Activated CD4-positive, alpha-beta T cell treated with anti-CD3 and anti-CD28 coated beads for 36 hours (primary cell): ENCODE data around the gene CYTIP. TPM values are rescaled to one million over a fixed set of nuclear protein-coding genes. Genes with fewer than 3 reads are reported as not detected.

Experiments
- ATAC-seq: fragments of 200-7000 bp; cut with Tn5 transposase; one replicate; pipeline ENCODE4 v1.10.0; 2021; ENCODE audit warnings: mild to moderate bottlenecking, moderate library complexity
- CTCF ChIA-PET: fragments of 350-600 bp; sonication (Branson Sonifier 250); formaldehyde crosslinking; loops from one replicate; lab custom pipeline; 2021; ENCODE audit warnings: antibody characterized with exemption; lab: Charles Lee
- POLR2A ChIA-PET: fragments of 350-600 bp; sonication (Branson Sonifier 250); formaldehyde crosslinking; loops from one replicate; lab custom pipeline; 2021; ENCODE audit warnings: antibody characterized with exemption, inconsistent platforms; lab: Charles Lee
- DNase-seq: peaks from one replicate; pipeline ENCODE4 v3.0.0-alpha.2; 2020
- H3K27ac Mint-ChIP-seq: one replicate; pipeline ENCODE4 v1.8.0; 2021; ENCODE audit warnings: mixed read lengths
- H3K27me3 Mint-ChIP-seq: one replicate; pipeline ENCODE4 v1.8.0; 2021; ENCODE audit warnings: mixed read lengths
- H3K36me3 Mint-ChIP-seq: one replicate; pipeline ENCODE4 v1.8.0; 2021; ENCODE audit warnings: low read depth, mixed read lengths
- H3K4me1 Mint-ChIP-seq: one replicate; pipeline ENCODE4 v1.8.0; 2021; ENCODE audit warnings: mixed read lengths
- H3K4me3 Mint-ChIP-seq: one replicate; pipeline ENCODE4 v1.8.0; 2021; ENCODE audit warnings: mild to moderate bottlenecking, moderate library complexity, mixed read lengths
- H3K9me3 Mint-ChIP-seq: one replicate; pipeline ENCODE4 v1.8.0; 2021; ENCODE audit warnings: low read depth, mixed read lengths
- intact Hi-C, 2 experiments: fragments of 100-400 bp; cut with DNase I in 1 of 2; cut with micrococcal nuclease in 1 of 2; formaldehyde crosslinking; loops; one replicate each; pipeline versions ENCODE4 v1.14.2 to v1.15.1; 2022 to 2024; cut with DNase I, micrococcal nuclease
- total RNA-seq, 2 experiments: library from RNA; stranded (reverse); gene quantifications; one replicate each; pipeline ENCODE4 v1.2.3, GENCODE V29; 2021

CYTIP gene
- total RNA-seq, 2 experiments from 2014 or later: 470 to 536 TPM

DNA sequence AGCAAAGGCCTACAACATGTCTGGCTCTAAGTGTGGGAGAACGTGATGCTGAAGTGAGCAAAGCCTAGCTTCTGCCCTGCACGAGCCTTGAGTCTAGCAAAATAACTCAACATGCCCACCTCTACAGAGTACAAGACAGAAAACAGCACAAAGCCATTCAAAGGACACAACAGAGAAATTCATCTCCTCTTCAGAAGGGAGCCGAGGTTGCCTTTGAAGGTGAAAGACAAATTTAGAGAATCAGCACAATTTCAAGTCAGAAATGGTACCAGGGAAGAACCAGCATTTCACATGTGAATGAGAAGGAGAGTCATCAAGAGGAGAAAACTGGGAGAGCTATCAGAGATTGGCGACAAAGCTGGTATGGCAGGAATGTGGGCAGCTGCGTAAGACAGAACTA is 21.7 kb upstream of the CYTIP start:
- ChIA-PET POLR2A (interaction anchor here (1.5 to 1.9 kb wide), 4 partner anchors 12 to 45 kb away, joined by 3 to 21 read pairs (median 10); partner anchors contain the start of gene CYTIP), CTCF (interaction anchor here (0.6 to 4.0 kb wide), 9 partner anchors 9 to 159 kb away, joined by 3 to 20 read pairs (median 6); no protein-coding TSS in a partner anchor)
- intact Hi-C loops: loop anchor here in 1 of 2 experiments (5.0 kb wide), 2 partner anchors 33 to 432 kb away; no protein-coding TSS in a partner anchor

GRCh38 chr2:157463002-157463401 is 19.1 kb upstream of the CYTIP start:
- Mint-ChIP-seq H3K4me1 (peaks cover 94% of the 10 kb centered on the region), H3K4me3 (no peak overlapping the region), H3K9me3 (peaks cover 4% of the 10 kb centered on the region), H3K27me3 (no peaks in the 10 kb centered on the region), H3K36me3 (peaks cover 48% of the 10 kb centered on the region), H3K27ac (peak overlapping the region; percentile 94)
- intact Hi-C loops: loop anchor here in 1 of 2 experiments (1.0 kb wide), 1 partner anchor 10 kb away; no protein-coding TSS in a partner anchor
- ATAC-seq (no peak), DNase-seq (no peak)
- POLR2A ChIA-PET: interaction anchor here (0.6 to 0.8 kb wide), 2 partner anchors 15 to 30 kb away, joined by 3 read pairs; no protein-coding TSS in a partner anchor
- CTCF ChIA-PET: interaction anchor here (0.9 to 5.3 kb wide), 6 partner anchors 9 to 28 kb away, joined by 3 to 31 read pairs (median 4); partner anchors contain the start of gene CYTIP

More for the DNA sequence above, 21.7 kb upstream of the CYTIP start:
- Mint-ChIP-seq H3K36me3 (peaks cover 47% of the 10 kb centered on the region), H3K27ac (peak overlapping the region; percentile 94), H3K4me1 (peaks cover 98% of the 10 kb centered on the region), H3K27me3 (no peaks in the 10 kb centered on the region), H3K4me3 (no peak overlapping the region), H3K9me3 (peaks cover 4% of the 10 kb centered on the region)
- DNase-seq (no peak), ATAC-seq (no peak)

DNA sequence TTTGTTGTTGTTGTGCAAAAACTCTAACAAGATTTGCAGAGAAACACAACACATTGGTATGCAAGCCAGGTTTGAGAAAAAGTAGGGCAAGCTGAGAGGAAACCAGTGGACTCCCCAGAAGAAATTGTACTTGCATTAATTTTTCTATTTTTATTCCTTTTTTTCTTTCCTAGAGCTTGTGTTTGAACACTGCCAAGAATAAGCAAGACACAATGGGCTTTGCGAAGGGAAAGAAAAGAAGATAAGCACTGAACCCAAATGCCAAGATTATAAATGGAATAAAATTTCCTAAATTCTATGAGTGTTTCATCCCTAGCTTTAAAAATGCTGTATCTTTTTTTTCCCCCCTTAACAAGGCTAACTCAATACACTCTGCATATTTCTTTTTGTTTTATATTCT is 17.0 kb upstream of the CYTIP start:
- H3K9me3 Mint-ChIP-seq: peaks cover 4% of the 10 kb centered on the region
- H3K36me3 Mint-ChIP-seq: peaks cover 36% of the 10 kb centered on the region
- ChIA-PET CTCF (interaction anchor here (0.7 to 5.3 kb wide), 13 partner anchors 9 to 415 kb away, joined by 3 to 31 read pairs (median 4); partner anchors contain the start of genes ACVR1 and CYTIP), POLR2A (interaction anchor here (0.5 to 0.9 kb wide), 5 partner anchors 13 to 406 kb away, joined by 3 to 4 read pairs (median 3); no protein-coding TSS in a partner anchor)
- peak overlapping the region; percentile 10 for H3K4me3 Mint-ChIP-seq
- no peak for DNase-seq
- H3K4me1 Mint-ChIP-seq: peaks cover 93% of the 10 kb centered on the region
- no peak for ATAC-seq
- intact Hi-C loops: no loop called here
- no peaks in the 10 kb centered on the region for H3K27me3 Mint-ChIP-seq
- peak overlapping the region; percentile 72 for H3K27ac Mint-ChIP-seq

- ATAC-seq (no peak), DNase-seq (no peak)
- H3K36me3 Mint-ChIP-seq: peaks cover 32% of the 10 kb centered on the region
- CTCF ChIA-PET: interaction anchor here (1.0 to 5.3 kb wide), 11 partner anchors 9 to 416 kb away, joined by 3 to 31 read pairs (median 4); partner anchors contain the start of genes ACVR1 and CYTIP
- POLR2A ChIA-PET: interaction anchor here (0.6 to 0.9 kb wide), 4 partner anchors 13 to 406 kb away, joined by 3 to 4 read pairs (median 4); no protein-coding TSS in a partner anchor
- H3K4me3 Mint-ChIP-seq: peak overlapping the region; percentile 10
- intact Hi-C loops: no loop called here
- no peaks in the 10 kb centered on the region for H3K9me3 Mint-ChIP-seq
- H3K27me3 Mint-ChIP-seq: no peaks in the 10 kb centered on the region
- peak overlapping the region; percentile 72 for H3K27ac Mint-ChIP-seq
- peaks cover 93% of the 10 kb centered on the region for H3K4me1 Mint-ChIP-seq
Observed at GRCh38 chr2:157460384-157460837, 16.5 kb upstream of the CYTIP start.

- peaks cover 89% of the 10 kb centered on the region for H3K4me1 Mint-ChIP-seq
- ChIA-PET POLR2A (interaction anchor here (0.6 to 0.8 kb wide), 3 partner anchors 18 to 27 kb away, joined by 3 to 4 read pairs (median 4); no protein-coding TSS in a partner anchor), CTCF (interaction anchor here (0.7 to 4.2 kb wide), 8 partner anchors 11 to 156 kb away, joined by 3 to 32 read pairs (median 4); no protein-coding TSS in a partner anchor)
- intact Hi-C loops: no loop called here
- ATAC-seq (no peak), DNase-seq (no peak)
- H3K9me3 Mint-ChIP-seq: no peaks in the 10 kb centered on the region
- peaks cover 29% of the 10 kb centered on the region for H3K36me3 Mint-ChIP-seq
- no peaks in the 10 kb centered on the region for H3K27me3 Mint-ChIP-seq
- peak overlapping the region; percentile 89 for H3K27ac Mint-ChIP-seq
- H3K4me3 Mint-ChIP-seq: peak overlapping the region; percentile 51
Observed at GRCh38 chr2:157459486-157459885, 15.6 kb upstream of the CYTIP start.

- Mint-ChIP-seq H3K4me1 (peaks cover 61% of the 10 kb centered on the region), H3K27me3 (no peaks in the 10 kb centered on the region), H3K9me3 (no peaks in the 10 kb centered on the region), H3K4me3 (peak overlapping the region; percentile 90), H3K27ac (peak overlapping the region; percentile 97), H3K36me3 (peaks cover 47% of the 10 kb centered on the region)
- ChIA-PET CTCF (interaction anchor here (0.9 to 4.8 kb wide), 9 partner anchors 8 to 125 kb away, joined by 3 to 32 read pairs (median 6); no protein-coding TSS in a partner anchor), POLR2A (interaction anchor here (1.0 kb wide), 1 partner anchor 14 kb away, joined by 3 read pairs; no protein-coding TSS in a partner anchor)
- DNase-seq (no peak), ATAC-seq (no peak)
- intact Hi-C loops: loop anchor here (10.0 kb wide), 2 partner anchors 1103 to 1113 kb away; partner anchors contain the start of gene NR4A2 (in 1 of the 2)
Observed at GRCh38 chr2:157447741-157448140, 3.9 kb upstream of the CYTIP start.

GRCh38 chr2:157447031-157447430 is 3.1 kb upstream of the CYTIP start:
- ATAC-seq: peak; percentile 42

DNA sequence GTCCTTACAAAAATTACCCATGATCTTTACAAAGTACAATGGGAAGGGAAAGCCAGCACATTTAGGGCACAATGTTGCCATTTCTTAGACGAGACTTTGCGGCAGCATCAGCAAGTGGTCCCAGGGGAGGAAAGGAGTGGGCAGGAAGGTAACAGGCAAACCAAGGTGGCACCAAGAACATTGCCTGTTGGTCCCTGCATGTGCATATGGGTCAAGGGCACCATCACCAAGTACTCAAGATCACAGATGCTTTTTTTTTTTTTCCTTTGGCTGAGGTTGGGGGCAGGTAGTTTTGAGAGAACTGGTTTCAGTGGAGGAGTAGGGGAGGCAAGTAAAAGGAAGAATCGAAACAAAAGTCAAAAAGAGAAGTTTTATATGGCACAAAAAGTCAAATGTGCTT is 752 bp upstream of the CYTIP start:
- H3K27ac Mint-ChIP-seq: peak overlapping the region; percentile 95
- peak; percentile 68 for DNase-seq
- H3K27me3 Mint-ChIP-seq: no peaks in the 10 kb centered on the region
- peaks cover 44% of the 10 kb centered on the region for H3K4me1 Mint-ChIP-seq
- intact Hi-C loops: loop anchor here (1.0 to 10.0 kb wide), 8 partner anchors 20 to 1110 kb away; partner anchors contain the start of genes ACVR1C (in 1 of the 2) and NR4A2 (in 1 of the 2)
- H3K9me3 Mint-ChIP-seq: no peaks in the 10 kb centered on the region
- peaks cover 65% of the 10 kb centered on the region for H3K36me3 Mint-ChIP-seq
- POLR2A ChIA-PET: interaction anchor here (0.9 to 2.0 kb wide), 11 partner anchors 10 to 36 kb away, joined by 3 to 22 read pairs (median 7); no protein-coding TSS in a partner anchor
- ATAC-seq: peak; percentile 34
- peak overlapping the region; percentile 93 for H3K4me3 Mint-ChIP-seq
- CTCF ChIA-PET: interaction anchor here (0.8 to 2.4 kb wide), 7 partner anchors 14 to 138 kb away, joined by 3 to 11 read pairs (median 6); no protein-coding TSS in a partner anchor

More at GRCh38 chr2:157447031-157447430, 3.1 kb upstream of the CYTIP start:
- CTCF ChIA-PET: interaction anchor here (1.0 to 4.8 kb wide), 7 partner anchors 10 to 144 kb away, joined by 3 to 32 read pairs (median 6); no protein-coding TSS in a partner anchor
- POLR2A ChIA-PET: interaction anchor here (0.6 to 1.4 kb wide), 4 partner anchors 10 to 20 kb away, joined by 3 to 4 read pairs (median 3); no protein-coding TSS in a partner anchor
- no peaks in the 10 kb centered on the region for H3K27me3 Mint-ChIP-seq
- H3K36me3 Mint-ChIP-seq: peaks cover 51% of the 10 kb centered on the region
- H3K4me1 Mint-ChIP-seq: peaks cover 55% of the 10 kb centered on the region
- no peaks in the 10 kb centered on the region for H3K9me3 Mint-ChIP-seq
- no peak for DNase-seq
- peak overlapping the region; percentile 97 for H3K27ac Mint-ChIP-seq
- H3K4me3 Mint-ChIP-seq: peak overlapping the region; percentile 90
- intact Hi-C loops: loop anchor here (10.0 kb wide), 2 partner anchors 1102 to 1112 kb away; partner anchors contain the start of gene NR4A2 (in 1 of the 2)

DNA sequence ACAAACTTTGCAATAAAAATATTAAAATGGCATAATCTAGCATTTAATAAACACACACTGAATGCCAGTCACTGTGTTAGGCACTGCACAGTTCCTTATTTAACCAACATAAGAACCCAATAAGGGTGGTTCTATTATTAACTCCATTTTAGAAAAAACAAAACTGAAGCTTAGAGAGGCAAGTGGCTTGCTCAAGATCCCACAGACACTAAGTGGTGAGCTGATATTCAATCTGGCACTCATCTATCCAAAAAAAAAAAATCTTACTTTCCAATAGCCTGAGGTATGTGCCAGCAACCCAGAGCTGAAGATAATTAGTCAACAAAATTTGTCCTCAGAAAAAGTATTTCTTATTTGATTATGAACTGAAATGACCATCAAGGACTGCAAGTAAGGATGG is 799 bp downstream of the CYTIP start:
- Mint-ChIP-seq H3K27ac (peak overlapping the region; percentile 95), H3K36me3 (peaks cover 70% of the 10 kb centered on the region), H3K27me3 (no peaks in the 10 kb centered on the region), H3K4me3 (peak overlapping the region; percentile 93), H3K9me3 (no peaks in the 10 kb centered on the region), H3K4me1 (peaks cover 33% of the 10 kb centered on the region)
- ChIA-PET CTCF (interaction anchor here (0.6 to 7.2 kb wide), 20 partner anchors 9 to 140 kb away, joined by 3 to 55 read pairs (median 4); partner anchors contain the start of gene ERMN), POLR2A (interaction anchor here (0.6 to 2.1 kb wide), 14 partner anchors 9 to 1109 kb away, joined by 3 to 22 read pairs (median 7); no protein-coding TSS in a partner anchor)
- DNase-seq (no peak), ATAC-seq (no peak)
- intact Hi-C loops: loop anchor here (10.0 kb wide), 2 partner anchors 1098 to 1108 kb away; partner anchors contain the start of gene NR4A2 (in 1 of the 2)

DNA sequence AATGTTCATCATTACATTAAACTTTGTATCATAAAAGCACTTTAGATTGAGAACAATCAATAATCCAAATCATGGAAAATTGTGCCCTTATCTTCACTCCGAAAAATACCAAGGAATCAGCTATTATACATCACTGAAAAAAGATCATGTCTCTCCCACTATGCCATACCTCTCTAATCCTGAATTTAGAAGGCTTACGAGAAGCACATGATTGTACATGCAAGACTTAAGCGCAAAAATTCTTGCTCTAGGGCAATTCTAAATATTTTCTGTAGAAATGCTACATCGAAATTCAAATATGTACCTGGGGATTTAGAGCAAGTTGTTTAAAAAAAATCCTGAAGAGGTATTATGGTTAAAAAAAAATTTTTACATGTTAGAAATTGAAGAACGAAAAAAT is 1.3 kb downstream of the CYTIP start:
- no peaks in the 10 kb centered on the region for H3K9me3 Mint-ChIP-seq
- no peaks in the 10 kb centered on the region for H3K27me3 Mint-ChIP-seq
- intact Hi-C loops: loop anchor here (10.0 kb wide), 2 partner anchors 1098 to 1108 kb away; partner anchors contain the start of gene NR4A2 (in 1 of the 2)
- peaks cover 28% of the 10 kb centered on the region for H3K4me1 Mint-ChIP-seq
- ATAC-seq (no peak), DNase-seq (no peak)
- peak overlapping the region; percentile 93 for H3K4me3 Mint-ChIP-seq
- ChIA-PET CTCF (interaction anchor here (0.9 to 7.2 kb wide), 9 partner anchors 11 to 138 kb away, joined by 3 to 55 read pairs (median 5); partner anchors contain the start of gene ERMN), POLR2A (interaction anchor here (1.1 to 2.1 kb wide), 4 partner anchors 21 to 49 kb away, joined by 3 to 22 read pairs (median 8); no protein-coding TSS in a partner anchor)
- peaks cover 71% of the 10 kb centered on the region for H3K36me3 Mint-ChIP-seq
- peak overlapping the region; percentile 95 for H3K27ac Mint-ChIP-seq
